Measurements from ENCODE around the gene NACC2.
"Not testable (repeated sequence)": the region's sequence is repeated elsewhere in the genome, so short reads cannot be mapped to it uniquely, and the experiment has no call there.

Gene NACC2

GRCh38 chr9:136043441-136043991 is 51.6 kb downstream of the NACC2 start:
- no peak for DNase-seq

- DNase-seq: no peak
Observed at GRCh38 chr9:136042541-136042940, 52.5 kb downstream of the NACC2 start.

- not testable (repeated sequence) for DNase-seq
Observed at GRCh38 chr9:136040848-136041247, 54.2 kb downstream of the NACC2 start.

- DNase-seq: no peak
Observed at GRCh38 chr9:136039488-136039887, 55.6 kb downstream of the NACC2 start.

GRCh38 chr9:136036848-136037247 is 58.2 kb downstream of the NACC2 start:
- no peak for DNase-seq

GRCh38 chr9:136036050-136036449 is 59.0 kb downstream of the NACC2 start:
- no peak for DNase-seq

GRCh38 chr9:136031741-136032730 is 63.1 kb downstream of the NACC2 start:
- peak; percentile 43 for DNase-seq

- DNase-seq: no peak
Observed at GRCh38 chr9:136031094-136031493, 64.0 kb downstream of the NACC2 start.

- DNase-seq: no peak
Observed at GRCh38 chr9:136029556-136029955, 65.5 kb downstream of the NACC2 start.

GRCh38 chr9:136028760-136029470 is 66.2 kb downstream of the NACC2 start:
- no peak for DNase-seq

- DNase-seq: not testable (repeated sequence)
Observed at GRCh38 chr9:136026943-136027289, 68.2 kb downstream of the NACC2 start.

- no peak for DNase-seq
Observed at GRCh38 chr9:136026266-136026942, 68.7 kb downstream of the NACC2 start.

- DNase-seq: no peak
Observed at GRCh38 chr9:136025481-136025880, 69.6 kb downstream of the NACC2 start.

- DNase-seq: peak; percentile 33
Observed at GRCh38 chr9:136024696-136025316, 70.3 kb downstream of the NACC2 start.

- no peak for DNase-seq
Observed at GRCh38 chr9:136024286-136024685, 70.8 kb downstream of the NACC2 start.

- peak; percentile 43 for DNase-seq
Observed at GRCh38 chr9:136023410-136024225, 71.5 kb downstream of the NACC2 start.

- no peak for DNase-seq
Observed at GRCh38 chr9:136022731-136023409, 72.2 kb downstream of the NACC2 start.

GRCh38 chr9:136021872-136022681 is 73.0 kb downstream of the NACC2 start:
- peak; percentile 29 for DNase-seq

GRCh38 chr9:136021171-136021871 is 73.8 kb downstream of the NACC2 start:
- DNase-seq: no peak
